Kasumi-1 (cell line): Measurements from ENCODE around the gene CLSTN3.

Source experiments
- DNase-seq, 2 experiments: peaks; one replicate each; lab custom pipeline; 2025; lab: John Stamatoyannopoulos, UW

Gene CLSTN3

GRCh38 chr12:7189398-7190267 lies 59.5 kb downstream of the CLSTN3 start, which contains the start of gene PEX5:
PEX5 (plus strand) TSS chr12:7189686; CDS start chr12:7190378, 692 bp downstream.
- peak; percentile 65 to 69 for DNase-seq

GRCh38 chr12:7190268-7191055 lies 60.3 kb downstream of the CLSTN3 start:
- no peak for DNase-seq

- DNase-seq = no peak
Observed at GRCh38 chr12:7193674-7194073, 63.5 kb downstream of the CLSTN3 start.

- no peak for DNase-seq
Observed at GRCh38 chr12:7197841-7198240, 67.7 kb downstream of the CLSTN3 start.

GRCh38 chr12:7203109-7203508 lies 72.9 kb downstream of the CLSTN3 start:
- DNase-seq = no peak

GRCh38 chr12:7205091-7205490 lies 74.9 kb downstream of the CLSTN3 start:
- no peak for DNase-seq

GRCh38 chr12:7206691-7207090 lies 76.5 kb downstream of the CLSTN3 start:
- no peak for DNase-seq

GRCh38 chr12:7207866-7208625 lies 77.9 kb downstream of the CLSTN3 start:
- DNase-seq = no peak
